ENCODE data around the gene EGFL7. TPM values are rescaled to one million over a fixed set of nuclear protein-coding genes. Genes with fewer than 3 reads are reported as not detected.

The EGFL7 gene
- total RNA-seq, 1 donor from 2014 or later, result 38.2 TPM

- Mint-ChIP-seq H3K27ac (no peak overlapping the region), H3K4me3 (no peak overlapping the region), H3K27me3 (ENCODE audit: low read depth) (no peaks in the 10 kb centered on the region), H3K9me3 (no peaks in the 10 kb centered on the region), H3K36me3 (no peaks in the 10 kb centered on the region), H3K4me1 (peaks cover 3% of the 10 kb centered on the region)
- TF ChIP-seq CTCF (IDR thresholded peaks at IDR 0.05; ENCODE audit: unreplicated experiment), result no peak
- DNase-seq (ENCODE audit: low spot score in 2 of 2, unreplicated experiment in 2 of 2), result no peak
Observed at GRCh38 chr9:136694872-136695247, 32.1 kb downstream of the EGFL7 start.

- Mint-ChIP-seq H3K4me3 (no peak overlapping the region), H3K4me1 (peaks cover 3% of the 10 kb centered on the region), H3K9me3 (no peaks in the 10 kb centered on the region), H3K27me3 (ENCODE audit: low read depth) (peaks cover 4% of the 10 kb centered on the region), H3K36me3 (no peaks in the 10 kb centered on the region), H3K27ac (no peak overlapping the region)
- no peak for DNase-seq (ENCODE audit: low spot score in 2 of 2, unreplicated experiment in 2 of 2)
- TF ChIP-seq CTCF (IDR thresholded peaks at IDR 0.05; ENCODE audit: unreplicated experiment), result no peak
Observed at GRCh38 chr9:136695435-136695895, 32.7 kb downstream of the EGFL7 start.

- TF ChIP-seq CTCF (IDR thresholded peaks at IDR 0.05; ENCODE audit: unreplicated experiment), result no peak
- peaks cover 5% of the 10 kb centered on the region for H3K27me3 Mint-ChIP-seq (ENCODE audit: low read depth)
- no peaks in the 10 kb centered on the region for H3K36me3 Mint-ChIP-seq
- H3K27ac Mint-ChIP-seq, result no peak overlapping the region
- no peaks in the 10 kb centered on the region for H3K9me3 Mint-ChIP-seq
- peaks cover 3% of the 10 kb centered on the region for H3K4me1 Mint-ChIP-seq
- no peak for DNase-seq (ENCODE audit: low spot score in 2 of 2, unreplicated experiment in 2 of 2)
- H3K4me3 Mint-ChIP-seq, result no peak overlapping the region
Observed at GRCh38 chr9:136695955-136696354, 33.2 kb downstream of the EGFL7 start.

GRCh38 chr9:136696502-136696901 is 33.8 kb downstream of the EGFL7 start:
- H3K27ac Mint-ChIP-seq, result no peak overlapping the region
- peaks cover 10% of the 10 kb centered on the region for H3K27me3 Mint-ChIP-seq (ENCODE audit: low read depth)
- peaks cover 3% of the 10 kb centered on the region for H3K4me1 Mint-ChIP-seq
- no peak for TF ChIP-seq CTCF (IDR thresholded peaks at IDR 0.05; ENCODE audit: unreplicated experiment)
- no peaks in the 10 kb centered on the region for H3K36me3 Mint-ChIP-seq
- no peak overlapping the region for H3K4me3 Mint-ChIP-seq
- DNase-seq (ENCODE audit: low spot score in 2 of 2, unreplicated experiment in 2 of 2), result no peak
- H3K9me3 Mint-ChIP-seq, result no peaks in the 10 kb centered on the region

GRCh38 chr9:136697146-136697820 is 34.6 kb downstream of the EGFL7 start:
- no peak for TF ChIP-seq CTCF (IDR thresholded peaks at IDR 0.05; ENCODE audit: unreplicated experiment)
- Mint-ChIP-seq H3K4me1 (peaks cover 3% of the 10 kb centered on the region), H3K9me3 (no peaks in the 10 kb centered on the region), H3K36me3 (no peaks in the 10 kb centered on the region), H3K27me3 (ENCODE audit: low read depth) (peaks cover 14% of the 10 kb centered on the region), H3K27ac (no peak overlapping the region), H3K4me3 (no peak overlapping the region)
- DNase-seq (ENCODE audit: low spot score in 2 of 2, unreplicated experiment in 2 of 2), result no peak

Data from mesothelial cell of epicardium (in vitro differentiated cells).